Panc1 (cell line): ENCODE results near the gene TEX52. TPM values are rescaled to one million over a fixed set of nuclear protein-coding genes. Genes with fewer than 3 reads are reported as not detected.
"Not testable (repeated sequence)": the region's sequence is repeated elsewhere in the genome, so short reads cannot be mapped to it uniquely, and the experiment has no call there.

Experiments used
- ATAC-seq: fragments of 200-7000 bp; cut with Tn5 transposase; 2 replicates; pipeline ENCODE4 v1.9.1; 2020; ENCODE audit warnings: mild to moderate bottlenecking, moderate library complexity
- BruUV-seq: library from RNA; stranded (reverse); fragments of 400-500 nt; replicated peaks from 2 replicates; lab custom pipeline; 2021; lab: Mats Ljungman, UMichigan
- CTCF ChIA-PET: fragments of 300-600 bp; sonication (Branson Sonifier 250); formaldehyde crosslinking; loops from one replicate; lab custom pipeline; 2022; ENCODE audit warnings: antibody characterized with exemption; lab: Charles Lee
- POLR2A ChIA-PET: fragments of 300-600 bp; sonication (Branson Sonifier 250); formaldehyde crosslinking; loops from one replicate; lab custom pipeline; 2022; ENCODE audit warnings: antibody characterized with exemption; lab: Charles Lee
- DNase-seq: peaks from one replicate; pipeline ENCODE4 v3.0.0-alpha.2; 2010; ENCODE audit warnings: low read depth, low spot score
- H3K27ac ChIP-seq: 2 replicates; pipeline ENCODE4 v1.5.1; 2011; ENCODE audit warnings: mild to moderate bottlenecking, low read length, inconsistent platforms
- H3K27me3 ChIP-seq: fragments of 200-500 bp; sonication (Bioruptor generic); 2 replicates; pipeline ENCODE4 v1.6.0; 2014; ENCODE audit warnings: low read length, inconsistent platforms; ENCODE audit not compliant: control insufficient read depth, insufficient read depth
- H3K36me3 ChIP-seq: fragments of 200-500 bp; sonication (Bioruptor generic); 2 replicates; pipeline ENCODE4 v1.5.1; 2014; ENCODE audit warnings: inconsistent platforms, mild to moderate bottlenecking, low read length, moderate library complexity; ENCODE audit not compliant: control insufficient read depth, insufficient read depth
- H3K4me1 ChIP-seq: 2 replicates; pipeline ENCODE4 v1.5.1; 2011; ENCODE audit warnings: inconsistent platforms, mild to moderate bottlenecking, low read length, moderate library complexity; ENCODE audit not compliant: control insufficient read depth, insufficient read depth
- H3K4me3 ChIP-seq, 2 experiments: 2 replicates each; pipeline ENCODE4 v1.5.1; 2011 to 2012; ENCODE audit warnings: low read depth in 2 of 2, low read length in 2 of 2, mild to moderate bottlenecking in 2 of 2, inconsistent platforms in 1 of 2, moderate library complexity in 1 of 2
- H3K9me3 ChIP-seq: fragments of 200-500 bp; sonication (Bioruptor generic); 2 replicates; pipeline ENCODE4 v1.5.1; 2014; ENCODE audit warnings: low read depth, mild to moderate bottlenecking, inconsistent platforms, low read length, moderate library complexity; ENCODE audit not compliant: control insufficient read depth, insufficient read depth
- CTCF ChIP-seq: fragments of 450-650 bp; IDR thresholded peaks from 2 replicates; pipeline ENCODE4 v1.5.1; 2017; ENCODE audit warnings: mild to moderate bottlenecking
- POLR2AphosphoS5 ChIP-seq: IDR thresholded peaks from 2 replicates; pipeline ENCODE4 v1.6.1; 2012; ENCODE audit warnings: mild to moderate bottlenecking, low read depth, low read length, moderate library complexity
- REST ChIP-seq, 2 experiments: IDR thresholded peaks; 2 replicates each; pipeline ENCODE4 v1.6.1; 2011 to 2012; ENCODE audit warnings: low read depth in 2 of 2, control low read depth in 1 of 2, low read length in 1 of 2, mild to moderate bottlenecking in 1 of 2, moderate library complexity in 1 of 2; ENCODE audit not compliant: insufficient read depth in 1 of 2
- SIN3A ChIP-seq: IDR thresholded peaks from 2 replicates; pipeline ENCODE4 v1.6.1; 2012; ENCODE audit warnings: low read depth, mild to moderate bottlenecking, low read length, moderate library complexity, borderline replicate concordance; ENCODE audit not compliant: insufficient read depth
- TCF7L2 ChIP-seq: IDR thresholded peaks from 2 replicates; pipeline ENCODE4 v1.6.1; 2011; ENCODE audit warnings: mild to moderate bottlenecking, low read depth, low read length, inconsistent platforms
- in situ Hi-C: cut with HindIII; loops from 2 replicates; pipeline ENCODE4 v1.10.0; 2016; ENCODE audit warnings: low sequenced_read_pairs, low pct_unique_long_range_greater_than_20kb
- intact Hi-C: fragments of 100-400 bp; cut with micrococcal nuclease; formaldehyde crosslinking; loops from one replicate; pipeline ENCODE4 v1.10.0; 2022; ENCODE audit not compliant: unreplicated experiment
- total RNA-seq: library from RNA; stranded (reverse); gene quantifications from one replicate; pipeline ENCODE4 v1.2.1, GENCODE V29; 2021; ENCODE audit not compliant: unreplicated experiment

The TEX52 gene
- total RNA-seq, 1 experiment from 2014 or later, result not detected

- POLR2A ChIA-PET, result no interaction called here
- Histone ChIP-seq H3K4me3 (no peak overlapping the region), H3K27me3 (no peaks in the 10 kb centered on the region), H3K4me1 (no peaks in the 10 kb centered on the region), H3K27ac (no peak overlapping the region), H3K36me3 (peaks cover 3% of the 10 kb centered on the region), H3K9me3 (no peaks in the 10 kb centered on the region)
- intact Hi-C loops, result no loop called here
- TF ChIP-seq TCF7L2 (no peak), SIN3A (no peak), POLR2AphosphoS5 (no peak), CTCF (no peak), REST (IDR thresholded peaks at IDR 0.05; ENCODE audit: insufficient read depth in 1 of 2, low read depth in 2 of 2, low read length in 1 of 2) (no peak)
- in situ Hi-C loops, result no loop called here
- CTCF ChIA-PET, result interaction anchor here (0.9 kb wide), 1 partner anchor 9 kb away, joined by 3 read pairs; no protein-coding TSS in a partner anchor
- BruUV-seq, result no TSS peak
- DNase-seq, result no peak
- ATAC-seq, result no peak
Measured at GRCh38 chr12:2864198-2864597, 7.4 kb upstream of the TEX52 start.

GRCh38 chr12:2863402-2863801 lies 6.6 kb upstream of the TEX52 start:
- H3K4me3 ChIP-seq, in situ Hi-C loops, intact Hi-C loops, H3K27me3 ChIP-seq, H3K27ac ChIP-seq, H3K9me3 ChIP-seq, POLR2A ChIA-PET, H3K4me1 ChIP-seq, BruUV-seq, H3K36me3 ChIP-seq, ATAC-seq, DNase-seq, CTCF ChIA-PET: not testable (repeated sequence)

- no peaks in the 10 kb centered on the region for H3K27me3 ChIP-seq
- H3K4me3 ChIP-seq, result no peak overlapping the region
- TF ChIP-seq REST (IDR thresholded peaks at IDR 0.05; ENCODE audit: insufficient read depth in 1 of 2, low read depth in 2 of 2, low read length in 1 of 2) (no peak), TCF7L2 (no peak), POLR2AphosphoS5 (no peak), SIN3A (no peak), CTCF (no peak)
- H3K9me3 ChIP-seq, result no peaks in the 10 kb centered on the region
- ChIA-PET CTCF (no interaction called here), POLR2A (no interaction called here)
- no peak for DNase-seq
- BruUV-seq, result no TSS peak
- no peak for ATAC-seq
- intact Hi-C loops, result no loop called here
- H3K4me1 ChIP-seq, result no peaks in the 10 kb centered on the region
- no peak overlapping the region for H3K27ac ChIP-seq
- in situ Hi-C loops, result no loop called here
- H3K36me3 ChIP-seq, result no peaks in the 10 kb centered on the region; the same call in none of the 2 replicates
Measured at GRCh38 chr12:2862876-2863275, 6.0 kb upstream of the TEX52 start.
